Activated B cell treated with CpG ODN at 0.5 μM for 24 hours (primary cell): Measurements from ENCODE around the gene PSIP1. TPM values are rescaled to one million over a fixed set of nuclear protein-coding genes. Genes with fewer than 3 reads are reported as not detected.

Experiments
- ATAC-seq: fragments of 200-7000 bp; cut with Tn5 transposase; one replicate; pipeline ENCODE4 v1.10.0; 2021; ENCODE audit warnings: low read depth, mild to moderate bottlenecking, moderate library complexity
- CTCF ChIA-PET: fragments of 350-600 bp; sonication (Branson Sonifier 250); formaldehyde crosslinking; loops from one replicate; lab custom pipeline; 2021; ENCODE audit warnings: antibody characterized with exemption; lab: Charles Lee
- POLR2A ChIA-PET: fragments of 350-600 bp; sonication (Branson Sonifier 250); formaldehyde crosslinking; loops from one replicate; lab custom pipeline; 2021; ENCODE audit warnings: antibody characterized with exemption; lab: Charles Lee
- DNase-seq: peaks from one replicate; pipeline ENCODE4 v3.0.0; 2022
- H3K27ac Mint-ChIP-seq: one replicate; pipeline ENCODE4 v1.8.0; 2020; ENCODE audit warnings: mixed read lengths
- H3K27me3 Mint-ChIP-seq: one replicate; pipeline ENCODE4 v1.8.0; 2021; ENCODE audit warnings: mixed read lengths
- H3K36me3 Mint-ChIP-seq: one replicate; pipeline ENCODE4 v1.8.0; 2021; ENCODE audit warnings: low read depth, mixed read lengths
- H3K4me1 Mint-ChIP-seq: one replicate; pipeline ENCODE4 v1.8.0; 2021; ENCODE audit warnings: mixed read lengths
- H3K4me3 Mint-ChIP-seq: one replicate; pipeline ENCODE4 v1.8.0; 2020; ENCODE audit warnings: mild to moderate bottlenecking, mixed read lengths
- H3K9me3 Mint-ChIP-seq: one replicate; pipeline ENCODE4 v1.8.0; 2020; ENCODE audit warnings: mixed read lengths
- CTCF ChIP-seq: fragments of 200-600 bp; IDR thresholded peaks from one replicate; pipeline ENCODE4 v1.8.0; 2022; ENCODE audit warnings: antibody characterized with exemption, mild to moderate bottlenecking
- intact Hi-C: fragments of 100-400 bp; cut with micrococcal nuclease; formaldehyde crosslinking; loops from one replicate; pipeline ENCODE4 v1.15.1; 2024
- total RNA-seq: library from RNA; stranded (reverse); gene quantifications from 2 replicates; pipeline ENCODE4 v1.2.3, GENCODE V29; 2022

The PSIP1 gene
- total RNA-seq, 1 donor from 2014 or later = 57.2 TPM

GRCh38 chr9:15420796-15421195 is 90.0 kb downstream of the PSIP1 start:
- no peak for DNase-seq
- ChIA-PET POLR2A (no interaction called here), CTCF (no interaction called here)
- H3K36me3 Mint-ChIP-seq = peaks cover 21% of the 10 kb centered on the region
- no peaks in the 10 kb centered on the region for H3K9me3 Mint-ChIP-seq
- H3K4me3 Mint-ChIP-seq = no peak overlapping the region
- peaks cover 25% of the 10 kb centered on the region for H3K4me1 Mint-ChIP-seq
- no peak overlapping the region for H3K27ac Mint-ChIP-seq
- intact Hi-C loops = loop anchor here (5.0 to 10.0 kb wide), 5 partner anchors 47 to 726 kb away; partner anchors contain the start of gene ZDHHC21
- no peak for TF ChIP-seq CTCF
- no peaks in the 10 kb centered on the region for H3K27me3 Mint-ChIP-seq
- ATAC-seq = no peak

- Mint-ChIP-seq H3K27me3 (peaks cover 5% of the 10 kb centered on the region), H3K36me3 (peaks cover under 1% of the 10 kb centered on the region)
- CTCF ChIA-PET = no interaction called here
Observed at GRCh38 chr9:15417626-15418025, 93.1 kb downstream of the PSIP1 start.

GRCh38 chr9:15416880-15417279 is 93.9 kb downstream of the PSIP1 start:
- Mint-ChIP-seq H3K9me3 (no peaks in the 10 kb centered on the region), H3K4me1 (no peaks in the 10 kb centered on the region), H3K27ac (no peak overlapping the region), H3K27me3 (peaks cover 9% of the 10 kb centered on the region), H3K4me3 (no peak overlapping the region), H3K36me3 (no peaks in the 10 kb centered on the region)
- peak; percentile 40 for ATAC-seq
- no peak for TF ChIP-seq CTCF
- intact Hi-C loops = loop anchor here (1.0 kb wide), 2 partner anchors 139 to 206 kb away; no protein-coding TSS in a partner anchor
- POLR2A ChIA-PET = no interaction called here
- CTCF ChIA-PET = interaction anchor here (0.7 to 1.9 kb wide), 4 partner anchors 137 to 206 kb away, joined by 3 to 11 read pairs (median 7); no protein-coding TSS in a partner anchor
- no peak for DNase-seq

More at GRCh38 chr9:15417626-15418025, 93.1 kb downstream of the PSIP1 start:
- peaks cover 3% of the 10 kb centered on the region for H3K4me1 Mint-ChIP-seq
- no peak for ATAC-seq
- TF ChIP-seq CTCF = no peak
- no peak for DNase-seq
- POLR2A ChIA-PET = no interaction called here
- H3K27ac Mint-ChIP-seq = no peak overlapping the region
- H3K4me3 Mint-ChIP-seq = no peak overlapping the region
- no peaks in the 10 kb centered on the region for H3K9me3 Mint-ChIP-seq
- intact Hi-C loops = loop anchor here (1.0 kb wide), 2 partner anchors 139 to 206 kb away; no protein-coding TSS in a partner anchor

Other genes starting within 250 kb of the PSIP1 start
- gene TTC39B, start 203.8 kb downstream of the PSIP1 start, total RNA-seq = 3.2 and 6.6 TPM in 2 replicates
- 36.4 and 37.6 TPM in 2 replicates for gene SNAPC3, start 88.1 kb downstream of the PSIP1 start, total RNA-seq
- gene CCDC171, start 42.1 kb upstream of the PSIP1 start, total RNA-seq = 1.9 and 3.6 TPM in 2 replicates